8988T (cell line): ENCODE measurements around the gene MTCL3.

Source experiments
- DNase-seq: peaks from one replicate; pipeline ENCODE4 v3.0.0; 2011

MTCL3 gene

DNA sequence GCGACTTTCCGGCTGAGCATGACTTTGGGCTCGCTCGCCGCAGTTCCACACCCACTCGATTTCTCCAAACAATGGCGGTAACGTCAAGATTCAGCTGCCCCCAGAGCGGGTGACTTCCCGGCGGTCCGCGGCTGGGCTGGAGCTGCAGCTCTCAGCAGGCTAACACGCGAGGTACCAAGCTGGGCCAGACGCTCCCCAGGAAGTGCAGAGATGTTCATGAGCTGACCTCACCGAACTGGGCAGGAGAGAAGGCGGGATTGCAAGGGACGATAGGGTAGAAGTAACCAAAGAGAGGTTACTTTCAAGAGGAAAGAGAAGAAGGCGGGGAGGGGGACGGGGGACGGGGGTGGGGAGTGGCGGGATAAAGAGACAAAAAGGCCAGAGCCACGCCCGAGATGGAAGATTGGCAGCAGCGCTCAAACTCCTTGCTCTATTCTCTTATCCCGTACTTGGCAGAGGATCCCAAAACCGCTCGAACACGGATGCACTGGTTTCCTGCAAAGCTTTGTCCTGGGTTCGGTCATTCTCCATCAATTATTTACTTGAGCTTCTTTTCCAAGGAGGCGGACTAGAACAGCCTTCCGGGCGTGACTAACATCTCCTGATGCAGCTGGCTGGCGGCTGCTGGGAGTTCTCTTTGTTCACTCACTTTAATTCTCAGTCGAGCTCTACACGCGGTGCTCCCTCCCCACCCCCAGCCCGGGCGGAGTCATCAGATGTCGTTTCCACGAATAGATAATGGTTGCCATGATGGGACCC is at the start of gene MTCL3:
Gene MTCL3 (minus strand): TSS at position 626 of the 759 bp plus-strand sequence.
- no peak for DNase-seq

DNA sequence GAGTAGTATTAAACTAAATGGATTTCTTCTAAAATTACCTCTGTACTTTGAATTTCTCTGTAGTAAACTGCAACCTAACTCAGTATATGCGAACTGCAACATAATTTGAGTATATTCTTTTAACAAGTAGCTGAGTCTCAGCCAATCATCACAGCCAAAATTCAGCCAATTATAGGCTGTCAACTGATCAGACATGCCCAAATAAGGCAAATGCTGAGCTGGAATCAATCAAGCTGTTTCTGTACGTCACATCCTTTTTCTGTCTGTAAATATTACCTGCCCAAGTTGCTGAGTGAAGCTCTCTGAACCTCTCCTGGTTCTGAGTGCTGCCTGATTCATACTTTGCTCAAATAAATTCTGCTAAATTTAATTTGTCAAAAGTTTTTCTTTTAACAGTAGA is 48.3 kb upstream of the MTCL3 start:
- no peak for DNase-seq

DNA sequence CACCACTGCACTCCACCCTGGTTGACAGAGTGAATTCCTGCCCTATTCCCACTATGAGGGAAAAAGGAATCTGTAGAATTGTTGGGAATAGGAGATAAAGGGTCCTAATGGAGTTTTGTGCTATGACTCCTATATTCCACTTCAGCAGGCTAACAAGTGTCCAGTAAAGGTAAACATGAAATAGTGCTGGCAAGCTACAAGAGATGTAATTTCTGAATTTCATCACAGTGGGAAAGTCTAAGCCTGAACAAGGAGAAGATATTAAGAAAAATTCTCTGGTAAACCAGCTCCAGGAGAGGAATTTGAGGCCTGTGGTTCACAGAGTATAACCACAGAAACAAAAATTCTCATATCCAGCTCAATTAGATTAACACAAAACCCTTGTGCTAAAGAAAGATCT is 47.5 kb upstream of the MTCL3 start:
- DNase-seq = no peak

DNA sequence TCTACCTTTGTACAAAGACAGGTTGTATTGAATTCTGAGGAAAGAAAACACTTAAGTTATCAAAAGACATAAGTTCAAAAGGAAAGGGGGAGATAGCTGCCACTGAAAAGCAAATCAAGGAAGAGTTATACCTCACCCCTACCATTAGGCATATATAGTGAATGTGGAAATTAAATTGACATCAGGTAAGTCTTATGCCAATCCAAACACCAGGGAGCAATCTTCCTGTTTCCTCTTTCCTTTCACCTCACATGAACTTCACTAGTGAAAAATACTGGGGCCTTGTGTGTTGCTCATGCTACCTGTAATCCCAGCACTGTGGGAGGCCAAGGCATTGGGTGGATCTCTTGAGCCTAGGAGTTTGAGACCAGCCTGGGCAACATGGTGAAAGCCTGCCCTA is 47.0 kb upstream of the MTCL3 start:
- no peak for DNase-seq

- DNase-seq = no peak
Measured at GRCh38 chr6:127564761-127565160, 45.6 kb upstream of the MTCL3 start.

- DNase-seq = no peak
Measured at GRCh38 chr6:127561660-127562059, 42.5 kb upstream of the MTCL3 start.

- DNase-seq = no peak
Measured at GRCh38 chr6:127554435-127555006, 35.4 kb upstream of the MTCL3 start.

- DNase-seq = no peak
Measured at GRCh38 chr6:127550403-127550802, 31.3 kb upstream of the MTCL3 start.

GRCh38 chr6:127547904-127548649 is 28.9 kb upstream of the MTCL3 start:
- DNase-seq = no peak

- DNase-seq = no peak
Measured at GRCh38 chr6:127547215-127547614, 28.1 kb upstream of the MTCL3 start.

DNA sequence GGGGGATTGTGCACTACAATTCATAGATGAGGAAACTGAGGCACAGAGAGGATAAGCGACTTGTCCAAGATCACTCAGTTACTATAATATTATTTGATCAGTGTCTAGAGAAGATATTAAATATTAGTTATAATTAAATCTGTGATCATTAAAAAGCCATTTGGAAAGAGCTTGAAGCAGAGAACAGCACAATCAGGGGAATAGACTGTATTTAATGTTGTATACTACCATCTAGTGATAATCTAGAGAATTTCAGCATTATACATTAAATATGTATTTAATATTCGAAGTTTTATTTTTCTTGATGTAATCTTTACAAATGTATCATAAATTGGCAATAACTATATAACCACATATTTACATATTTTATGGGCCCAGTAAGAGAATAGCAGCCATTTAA is 20.1 kb upstream of the MTCL3 start:
- no peak for DNase-seq

DNA sequence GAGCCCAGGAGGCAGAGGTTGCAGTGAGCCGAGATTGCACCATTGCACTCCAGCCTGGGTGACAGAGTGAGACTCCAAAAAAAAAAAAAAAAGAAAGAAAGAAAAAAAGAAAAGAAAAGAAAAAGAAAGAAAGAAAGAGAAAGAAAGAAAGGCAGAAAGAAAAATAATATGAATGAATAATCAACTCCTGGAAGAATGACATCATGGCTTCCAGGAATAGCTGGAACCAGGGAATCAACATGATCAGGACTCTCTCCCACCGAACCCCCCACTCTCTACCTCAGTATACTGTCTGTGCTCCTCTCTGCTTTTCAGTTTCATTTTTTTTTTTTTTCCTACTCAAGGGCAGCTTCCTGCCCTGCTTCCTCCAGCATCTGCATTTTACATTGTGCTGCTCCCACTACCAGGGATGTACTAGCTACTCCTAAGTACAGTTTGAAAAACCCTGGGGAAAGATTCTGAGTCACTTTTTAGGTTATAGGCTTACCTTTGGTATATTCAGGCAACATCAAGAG is 19.7 kb upstream of the MTCL3 start:
- DNase-seq = no peak

- no peak for DNase-seq
Measured at GRCh38 chr6:127533736-127534135, 14.6 kb upstream of the MTCL3 start.

- DNase-seq = no peak
Measured at GRCh38 chr6:127533011-127533410, 13.9 kb upstream of the MTCL3 start.

DNA sequence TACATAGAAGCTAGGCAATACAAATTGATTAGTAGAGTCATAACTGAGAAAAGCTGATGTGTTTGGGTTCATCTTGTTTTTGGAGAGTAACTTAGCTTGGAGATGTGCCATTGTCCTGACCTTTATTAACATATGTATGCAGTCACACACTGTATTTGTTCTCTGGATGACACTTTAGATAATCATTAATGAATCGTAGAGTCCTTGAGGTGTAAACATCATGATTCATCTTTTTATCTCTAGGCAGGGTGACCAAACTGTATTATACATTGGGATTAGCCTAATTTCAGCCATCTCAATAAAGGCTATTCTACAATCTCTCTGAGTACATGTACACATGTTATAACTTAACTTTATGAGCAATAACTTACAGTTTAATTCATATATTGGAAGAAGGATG is 3.6 kb upstream of the MTCL3 start:
- no peak for DNase-seq

- no peak for DNase-seq
Measured at GRCh38 chr6:127520066-127520465, 931 bp upstream of the MTCL3 start.

DNA sequence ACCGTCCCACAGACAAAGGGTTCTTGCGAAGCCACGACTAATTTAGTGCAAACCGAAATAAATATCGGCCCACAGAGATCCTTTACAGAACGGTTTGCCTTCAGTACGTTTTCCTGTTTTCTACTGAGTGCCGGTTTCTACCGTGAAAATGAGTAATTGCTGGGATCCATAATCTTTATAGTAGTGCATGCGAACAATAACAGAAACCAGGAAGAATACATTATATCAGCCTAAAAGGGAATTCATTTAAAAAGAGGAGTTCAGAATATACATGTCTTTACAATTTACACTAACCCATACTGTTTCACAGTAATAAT is 292 bp upstream of the MTCL3 start:
- DNase-seq = no peak

DNA sequence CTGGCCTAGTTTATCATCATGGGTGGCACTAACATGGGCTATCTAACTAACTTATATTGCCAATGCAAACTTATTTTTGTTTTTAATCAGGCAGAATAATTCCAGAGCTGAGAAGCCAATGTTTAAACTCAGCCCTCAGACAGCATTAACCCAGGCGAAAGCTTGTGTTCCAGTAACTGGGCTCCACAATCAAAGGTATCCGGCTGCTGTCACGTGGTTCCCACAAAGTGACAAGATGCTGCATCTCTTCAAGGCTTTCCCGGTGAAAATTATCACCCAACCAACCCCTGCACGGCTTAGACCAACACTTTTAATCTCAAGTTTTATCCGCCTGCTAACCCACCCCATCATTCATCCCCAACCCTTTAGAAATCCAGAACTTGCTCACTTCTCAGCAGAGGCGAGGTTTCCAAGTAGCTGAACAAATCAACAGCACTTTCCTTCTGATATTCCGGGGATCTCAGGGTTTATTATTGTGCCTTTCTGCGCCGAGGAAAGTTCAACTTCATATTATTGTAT is 885 bp downstream of the MTCL3 start:
- DNase-seq = no peak

- no peak for DNase-seq
Measured at GRCh38 chr6:127517693-127518092, 1.4 kb downstream of the MTCL3 start.

DNA sequence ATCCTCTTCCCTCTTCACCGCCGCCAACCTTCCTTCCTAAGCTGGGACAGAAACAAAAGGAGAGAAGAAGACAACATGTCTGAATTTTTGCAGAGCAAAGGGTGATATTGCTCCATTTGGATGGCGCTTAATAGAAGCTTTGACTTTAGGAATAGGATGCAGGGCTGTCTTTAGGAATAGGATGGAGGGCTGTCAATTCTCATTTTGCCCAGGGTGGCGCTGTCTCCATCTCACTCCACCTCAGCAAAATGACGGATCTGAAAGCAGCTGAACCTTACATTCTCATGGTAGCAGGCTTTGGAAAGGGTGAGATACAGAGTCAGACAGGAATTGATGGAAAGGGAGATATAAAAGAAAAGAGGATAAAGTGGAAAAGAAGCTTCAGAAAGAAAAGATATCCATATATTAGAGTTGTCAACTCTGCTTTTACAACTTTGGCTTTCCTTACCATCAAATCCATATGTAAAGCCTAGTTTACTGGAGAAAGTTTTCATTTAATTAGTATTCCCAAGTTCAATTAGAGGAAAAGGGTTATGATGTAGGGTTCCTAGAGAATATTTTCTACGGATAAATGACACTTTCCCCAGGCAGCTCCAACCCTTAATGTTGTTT is 2.4 kb downstream of the MTCL3 start:
- peak; percentile 49 for DNase-seq

GRCh38 chr6:127515794-127516661 is 3.1 kb downstream of the MTCL3 start:
- DNase-seq = peak; percentile 66

GRCh38 chr6:127515234-127515793 is 3.8 kb downstream of the MTCL3 start:
- DNase-seq = peak; percentile 80
